Prostate gland (tissue), 2 donors: Measurements from ENCODE around the gene WDSUB1.

Experiments
- POLR2A ChIP-seq: fragments of 450-650 bp; IDR thresholded peaks from one replicate; pipeline ENCODE4 v1.6.1; 2016; ENCODE audit warnings: antibody characterized with exemption, mild to moderate bottlenecking
- POLR2AphosphoS5 ChIP-seq: sonication (generic); formaldehyde crosslinking; IDR thresholded peaks from one replicate; pipeline ENCODE4 v1.6.1; 2017; ENCODE audit warnings: antibody characterized with exemption
- TF ChIP-seq, protein P1 (sequence below), 4 experiments: fragments of 200-600 bp in 2 of 4; fragments of 450-650 bp in 2 of 4; sonication (generic) in 2 of 4; IDR thresholded peaks; 1 replicate in 3 of 4; 2 replicates in 1 of 4; pipeline ENCODE4 v1.5.1; 2016 to 2019; ENCODE audit warnings: antibody characterized with exemption in 4 of 4, mild to moderate bottlenecking in 2 of 4, moderate library complexity in 2 of 4

- TF ChIP-seq, protein P1, sequence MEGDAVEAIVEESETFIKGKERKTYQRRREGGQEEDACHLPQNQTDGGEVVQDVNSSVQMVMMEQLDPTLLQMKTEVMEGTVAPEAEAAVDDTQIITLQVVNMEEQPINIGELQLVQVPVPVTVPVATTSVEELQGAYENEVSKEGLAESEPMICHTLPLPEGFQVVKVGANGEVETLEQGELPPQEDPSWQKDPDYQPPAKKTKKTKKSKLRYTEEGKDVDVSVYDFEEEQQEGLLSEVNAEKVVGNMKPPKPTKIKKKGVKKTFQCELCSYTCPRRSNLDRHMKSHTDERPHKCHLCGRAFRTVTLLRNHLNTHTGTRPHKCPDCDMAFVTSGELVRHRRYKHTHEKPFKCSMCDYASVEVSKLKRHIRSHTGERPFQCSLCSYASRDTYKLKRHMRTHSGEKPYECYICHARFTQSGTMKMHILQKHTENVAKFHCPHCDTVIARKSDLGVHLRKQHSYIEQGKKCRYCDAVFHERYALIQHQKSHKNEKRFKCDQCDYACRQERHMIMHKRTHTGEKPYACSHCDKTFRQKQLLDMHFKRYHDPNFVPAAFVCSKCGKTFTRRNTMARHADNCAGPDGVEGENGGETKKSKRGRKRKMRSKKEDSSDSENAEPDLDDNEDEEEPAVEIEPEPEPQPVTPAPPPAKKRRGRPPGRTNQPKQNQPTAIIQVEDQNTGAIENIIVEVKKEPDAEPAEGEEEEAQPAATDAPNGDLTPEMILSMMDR (IDR thresholded peaks at IDR 0.05): no peak
- TF ChIP-seq POLR2A: no peak
- no peak for TF ChIP-seq POLR2AphosphoS5
Measured at GRCh38 chr2:159252905-159253304, 33.6 kb downstream of the WDSUB1 start.
